ENCODE measurements around the gene APCDD1L.

- no peak for TF ChIP-seq EP300 (IDR thresholded peaks at IDR 0.05; ENCODE audit: borderline replicate concordance)
- TF ChIP-seq REST (IDR thresholded peaks at IDR 0.05; ENCODE audit: low read depth): no peak
- TF ChIP-seq NFIC (IDR thresholded peaks at IDR 0.05): no peak
- TF ChIP-seq TAF1 (IDR thresholded peaks at IDR 0.05; ENCODE audit: low read depth): no peak
- no peak for TF ChIP-seq CREB1 (IDR thresholded peaks at IDR 0.05; ENCODE audit: low read depth)
- TF ChIP-seq YY1 (IDR thresholded peaks at IDR 0.05; ENCODE audit: low read depth): no peak
- TF ChIP-seq CEBPB (IDR thresholded peaks at IDR 0.05): no peak
- TF ChIP-seq MAX (IDR thresholded peaks at IDR 0.05): no peak
These were observed 53.3 kb downstream of the APCDD1L start for GRCh38 chr20:58461899-58462298.

All from Ishikawa (cell line).